Liver (tissue), 9 donors: ENCODE data around the gene ACTRT2. TPM values are rescaled to one million over a fixed set of nuclear protein-coding genes. Genes with fewer than 3 reads are reported as not detected.

Source experiments
- DNase-seq: peaks from one replicate; pipeline ENCODE4 v3.0.0-alpha.2; 2017; ENCODE audit warnings: low spot score
- H3K27ac ChIP-seq, 2 donors: one replicate each; pipeline ENCODE4 v1.7.0; 2013; ENCODE audit warnings: inconsistent platforms in 2 of 2, low read length in 2 of 2, control low read depth in 1 of 2, low read depth in 1 of 2, mild to moderate bottlenecking in 1 of 2
- H3K27me3 ChIP-seq, 4 donors: one replicate each; pipeline versions ENCODE4 v1.6.1 to v1.7.0; 2013; ENCODE audit warnings: low read length in 3 of 4, inconsistent platforms in 1 of 4, mild to moderate bottlenecking in 1 of 4, moderate library complexity in 1 of 4; ENCODE audit not compliant: control insufficient read depth in 4 of 4, insufficient read depth in 4 of 4
- H3K36me3 ChIP-seq, 4 donors: one replicate each; pipeline versions ENCODE4 v1.6.1 to v1.7.0; 2013; ENCODE audit warnings: low read length in 3 of 4, mild to moderate bottlenecking in 3 of 4, low read depth in 1 of 4, moderate library complexity in 1 of 4; ENCODE audit not compliant: control insufficient read depth in 4 of 4, insufficient read depth in 3 of 4
- H3K4me1 ChIP-seq, 4 donors: one replicate each; pipeline versions ENCODE4 v1.6.1 to v1.7.0; 2013; ENCODE audit warnings: low read length in 3 of 4, mild to moderate bottlenecking in 3 of 4, moderate library complexity in 1 of 4; ENCODE audit not compliant: control insufficient read depth in 4 of 4, insufficient read depth in 4 of 4
- H3K4me3 ChIP-seq, 3 donors: one replicate each; pipeline versions ENCODE4 v1.6.1 to v1.7.0; 2013; ENCODE audit warnings: low read length in 3 of 3, control low read depth in 1 of 3, low read depth in 1 of 3, mild to moderate bottlenecking in 1 of 3
- H3K9ac ChIP-seq, 2 donors: one replicate each; pipeline ENCODE4 v1.7.0; 2013; ENCODE audit warnings: low read length in 2 of 2, mild to moderate bottlenecking in 2 of 2, moderate library complexity in 2 of 2, control low read depth in 1 of 2, low read depth in 1 of 2
- H3K9me3 ChIP-seq, 4 donors: one replicate each; pipeline versions ENCODE4 v1.6.1 to v1.7.0; 2013; ENCODE audit warnings: low read length in 3 of 4; ENCODE audit not compliant: control insufficient read depth in 4 of 4
- EGR1 ChIP-seq, 2 donors: IDR thresholded peaks; 2 replicates each; pipeline ENCODE4 v1.6.1; 2016 to 2018; ENCODE audit warnings: antibody characterized with exemption in 2 of 2, low read depth in 2 of 2
- FOXA1 ChIP-seq: IDR thresholded peaks from 2 replicates; pipeline ENCODE4 v1.6.1; 2016; ENCODE audit warnings: antibody characterized with exemption
- FOXA2 ChIP-seq: IDR thresholded peaks from 2 replicates; pipeline ENCODE4 v1.6.1; 2016; ENCODE audit warnings: antibody characterized with exemption
- GABPA ChIP-seq, 2 donors: IDR thresholded peaks in 1 of 2; conservative IDR thresholded peaks in 1 of 2; 2 replicates each; pipeline ENCODE4 v1.6.1; 2016; ENCODE audit warnings: antibody characterized with exemption in 2 of 2, mild to moderate bottlenecking in 1 of 2, moderate library complexity in 1 of 2
- HNF4A ChIP-seq, 2 donors: conservative IDR thresholded peaks; 2 replicates each; pipeline ENCODE4 v1.6.1; 2016; ENCODE audit warnings: antibody characterized with exemption in 2 of 2, mild to moderate bottlenecking in 2 of 2
- HNF4G ChIP-seq: IDR thresholded peaks from 2 replicates; pipeline ENCODE4 v1.6.1; 2016; ENCODE audit warnings: antibody characterized with exemption
- JUND ChIP-seq, 2 donors: IDR thresholded peaks; 2 replicates each; pipeline ENCODE4 v1.6.1; 2016; ENCODE audit warnings: antibody characterized with exemption in 2 of 2
- NR2F2 ChIP-seq: IDR thresholded peaks from 2 replicates; pipeline ENCODE4 v1.6.1; 2016; ENCODE audit warnings: antibody characterized with exemption
- RAD21 ChIP-seq, 2 donors: IDR thresholded peaks; 2 replicates each; pipeline ENCODE4 v1.6.1; 2016; ENCODE audit warnings: antibody characterized with exemption in 2 of 2, mild to moderate bottlenecking in 2 of 2
- RXRA ChIP-seq, 2 donors: IDR thresholded peaks; 2 replicates each; pipeline ENCODE4 v1.6.1; 2017 to 2018; ENCODE audit warnings: antibody characterized with exemption in 2 of 2, mild to moderate bottlenecking in 1 of 2
- SP1 ChIP-seq: IDR thresholded peaks from 2 replicates; pipeline ENCODE4 v1.6.1; 2018; ENCODE audit warnings: antibody characterized with exemption, mild to moderate bottlenecking
- TAF1 ChIP-seq: conservative IDR thresholded peaks from 2 replicates; pipeline ENCODE4 v1.6.1; 2016; ENCODE audit warnings: antibody characterized with exemption, mild to moderate bottlenecking
- YY1 ChIP-seq: IDR thresholded peaks from 2 replicates; pipeline ENCODE4 v1.6.1; 2016; ENCODE audit warnings: antibody characterized with exemption, mild to moderate bottlenecking
- WGBS: extraction: QIAGEN DNeasy Blood & Tissue Kit; methylation state at CpG from one replicate; pipeline ENCODE4 v1.1.7; 2013; 5-methylcytosine and 5-hydroxymethylcytosine counted together
- polyA plus RNA-seq, 2 donors: library from polyadenylated mRNA; stranded (reverse) in 1 of 2; unstranded in 1 of 2; fragments of 200-250 nt in 1 of 2; fragments of >200 nt in 1 of 2; fragmentation: Nextera tagmentation in 1 of 2; extraction: Ambion mirVana in 1 of 2; gene quantifications; one replicate each; pipeline versions ENCODE4 v1.2.1 to v1.2.3, GENCODE V29; 2013 to 2015
- total RNA-seq, 2 donors: library from RNA; depleted of rRNA; stranded (reverse); fragments of >200 nt; gene quantifications; one replicate each; pipeline ENCODE4 v1.2.3, GENCODE V29; 2014
- TF ChIP-seq, protein P1 (sequence below): IDR thresholded peaks from 2 replicates; pipeline ENCODE4 v1.6.1; 2016; ENCODE audit warnings: antibody characterized with exemption, mild to moderate bottlenecking
- TF ChIP-seq, protein P2 (sequence below): IDR thresholded peaks from 2 replicates; pipeline ENCODE4 v1.6.1; 2016; ENCODE audit warnings: antibody characterized with exemption
- TF ChIP-seq, protein P3 (sequence below): IDR thresholded peaks from 2 replicates; pipeline ENCODE4 v1.6.1; 2016; ENCODE audit warnings: antibody characterized with exemption
- TF ChIP-seq, protein P4 (sequence below): fragments of 150-350 bp; IDR thresholded peaks from 2 replicates; pipeline ENCODE4 v1.5.1; 2017; ENCODE audit warnings: improper control_type of control experiment, low read depth, low read length; ENCODE audit not compliant: missing input control
- TF ChIP-seq, protein P5 (sequence below): IDR thresholded peaks from 2 replicates; pipeline ENCODE4 v1.6.1; 2016; ENCODE audit warnings: antibody characterized with exemption
- donor health status: healthy.
- donor health status: healthy.
- donor health status: healthy.
- donor health status: healthy.
- donor health status: healthy.

The ACTRT2 gene
- total and polyA plus RNA-seq, 4 donors: not detected

DNA sequence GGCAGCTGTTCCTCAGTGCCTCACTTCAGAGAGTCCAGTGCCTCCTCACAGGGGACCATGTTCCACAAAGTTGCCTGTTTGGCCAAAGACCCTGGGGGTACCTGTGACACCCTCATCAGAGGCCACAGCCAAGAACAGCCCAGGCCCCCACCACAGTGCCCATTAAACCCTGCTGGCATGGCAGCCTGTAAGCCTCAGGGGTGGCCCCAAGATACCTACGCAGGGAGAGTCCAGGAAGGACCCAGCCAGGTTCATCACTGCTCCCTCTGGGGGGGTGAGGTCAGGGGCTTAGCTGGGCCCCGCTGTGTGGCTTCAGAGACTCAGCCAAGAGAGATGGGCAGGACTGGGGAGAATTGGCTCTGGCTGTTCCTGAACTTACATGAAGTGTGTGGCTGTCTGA is 28.6 kb downstream of the ACTRT2 start:
- TF ChIP-seq RAD21 (IDR thresholded peaks at IDR 0.05): no peak
- TF ChIP-seq, protein P1, sequence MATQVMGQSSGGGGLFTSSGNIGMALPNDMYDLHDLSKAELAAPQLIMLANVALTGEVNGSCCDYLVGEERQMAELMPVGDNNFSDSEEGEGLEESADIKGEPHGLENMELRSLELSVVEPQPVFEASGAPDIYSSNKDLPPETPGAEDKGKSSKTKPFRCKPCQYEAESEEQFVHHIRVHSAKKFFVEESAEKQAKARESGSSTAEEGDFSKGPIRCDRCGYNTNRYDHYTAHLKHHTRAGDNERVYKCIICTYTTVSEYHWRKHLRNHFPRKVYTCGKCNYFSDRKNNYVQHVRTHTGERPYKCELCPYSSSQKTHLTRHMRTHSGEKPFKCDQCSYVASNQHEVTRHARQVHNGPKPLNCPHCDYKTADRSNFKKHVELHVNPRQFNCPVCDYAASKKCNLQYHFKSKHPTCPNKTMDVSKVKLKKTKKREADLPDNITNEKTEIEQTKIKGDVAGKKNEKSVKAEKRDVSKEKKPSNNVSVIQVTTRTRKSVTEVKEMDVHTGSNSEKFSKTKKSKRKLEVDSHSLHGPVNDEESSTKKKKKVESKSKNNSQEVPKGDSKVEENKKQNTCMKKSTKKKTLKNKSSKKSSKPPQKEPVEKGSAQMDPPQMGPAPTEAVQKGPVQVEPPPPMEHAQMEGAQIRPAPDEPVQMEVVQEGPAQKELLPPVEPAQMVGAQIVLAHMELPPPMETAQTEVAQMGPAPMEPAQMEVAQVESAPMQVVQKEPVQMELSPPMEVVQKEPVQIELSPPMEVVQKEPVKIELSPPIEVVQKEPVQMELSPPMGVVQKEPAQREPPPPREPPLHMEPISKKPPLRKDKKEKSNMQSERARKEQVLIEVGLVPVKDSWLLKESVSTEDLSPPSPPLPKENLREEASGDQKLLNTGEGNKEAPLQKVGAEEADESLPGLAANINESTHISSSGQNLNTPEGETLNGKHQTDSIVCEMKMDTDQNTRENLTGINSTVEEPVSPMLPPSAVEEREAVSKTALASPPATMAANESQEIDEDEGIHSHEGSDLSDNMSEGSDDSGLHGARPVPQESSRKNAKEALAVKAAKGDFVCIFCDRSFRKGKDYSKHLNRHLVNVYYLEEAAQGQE: no peak
- no peak for TF ChIP-seq FOXA1
- TF ChIP-seq NR2F2: no peak
- no peak for TF ChIP-seq RXRA (IDR thresholded peaks at IDR 0.05)
- no peak overlapping the region for H3K9ac ChIP-seq
- H3K27ac ChIP-seq: no peak overlapping the region
- WGBS: 81% methylated on average over 2 of the region's 2 CpGs
- no peaks in the 10 kb centered on the region for H3K4me1 ChIP-seq
- H3K36me3 ChIP-seq: no peaks in the 10 kb centered on the region
- no peak for DNase-seq
- peaks cover 0 to 4% (median 2%) of the 10 kb centered on the region in 4 donors for H3K9me3 ChIP-seq
- H3K4me3 ChIP-seq: no peak overlapping the region
- H3K27me3 ChIP-seq: peaks cover 0 to 4% (median 2%) of the 10 kb centered on the region in 4 donors

DNA sequence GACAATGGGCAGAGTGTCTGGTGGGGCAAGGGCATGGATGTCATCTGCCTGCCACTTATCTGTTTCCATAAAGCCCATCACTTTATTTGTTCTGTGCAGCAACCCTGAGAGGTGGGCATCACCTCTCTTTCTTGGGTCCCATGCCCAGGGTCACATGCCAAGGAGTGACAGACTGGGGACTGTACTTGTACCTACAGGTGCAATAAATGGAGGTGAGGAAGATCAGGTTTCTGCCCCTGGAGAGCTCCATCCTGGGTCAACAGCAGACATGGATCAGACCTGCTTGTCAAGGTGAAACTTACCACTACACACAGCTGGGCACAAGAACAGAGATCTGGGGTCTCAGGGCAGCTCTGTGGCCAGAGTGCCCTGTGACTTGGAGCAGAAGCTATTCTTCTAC is 29.3 kb downstream of the ACTRT2 start:
- Histone ChIP-seq H3K4me3 (no peak overlapping the region), H3K9ac (no peak overlapping the region), H3K9me3 (no peaks in the 10 kb centered on the region), H3K4me1 (no peaks in the 10 kb centered on the region), H3K27me3 (peaks cover 0 to 4% (median under 1%) of the 10 kb centered on the region in 4 donors), H3K36me3 (no peaks in the 10 kb centered on the region), H3K27ac (no peak overlapping the region)
- no peak for DNase-seq
- TF ChIP-seq HNF4G (no peak), JUND (IDR thresholded peaks at IDR 0.05) (no peak), RXRA (IDR thresholded peaks at IDR 0.05) (no peak), YY1 (no peak), FOXA1 (no peak), GABPA (IDR thresholded peaks at IDR 0.05 in 1 of 2, conservative IDR thresholded peaks at IDR 0.05 in 1 of 2) (no peak), SP1 (no peak), EGR1 (IDR thresholded peaks at IDR 0.05; ENCODE audit: low read depth in 2 of 2) (no peak), TAF1 (no peak), HNF4A (conservative IDR thresholded peaks at IDR 0.05) (no peak), RAD21 (IDR thresholded peaks at IDR 0.05) (no peak), FOXA2 (no peak)
- TF ChIP-seq, protein P2, sequence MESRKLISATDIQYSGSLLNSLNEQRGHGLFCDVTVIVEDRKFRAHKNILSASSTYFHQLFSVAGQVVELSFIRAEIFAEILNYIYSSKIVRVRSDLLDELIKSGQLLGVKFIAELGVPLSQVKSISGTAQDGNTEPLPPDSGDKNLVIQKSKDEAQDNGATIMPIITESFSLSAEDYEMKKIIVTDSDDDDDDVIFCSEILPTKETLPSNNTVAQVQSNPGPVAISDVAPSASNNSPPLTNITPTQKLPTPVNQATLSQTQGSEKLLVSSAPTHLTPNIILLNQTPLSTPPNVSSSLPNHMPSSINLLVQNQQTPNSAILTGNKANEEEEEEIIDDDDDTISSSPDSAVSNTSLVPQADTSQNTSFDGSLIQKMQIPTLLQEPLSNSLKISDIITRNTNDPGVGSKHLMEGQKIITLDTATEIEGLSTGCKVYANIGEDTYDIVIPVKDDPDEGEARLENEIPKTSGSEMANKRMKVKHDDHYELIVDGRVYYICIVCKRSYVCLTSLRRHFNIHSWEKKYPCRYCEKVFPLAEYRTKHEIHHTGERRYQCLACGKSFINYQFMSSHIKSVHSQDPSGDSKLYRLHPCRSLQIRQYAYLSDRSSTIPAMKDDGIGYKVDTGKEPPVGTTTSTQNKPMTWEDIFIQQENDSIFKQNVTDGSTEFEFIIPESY: no peak
- TF ChIP-seq, protein P3, sequence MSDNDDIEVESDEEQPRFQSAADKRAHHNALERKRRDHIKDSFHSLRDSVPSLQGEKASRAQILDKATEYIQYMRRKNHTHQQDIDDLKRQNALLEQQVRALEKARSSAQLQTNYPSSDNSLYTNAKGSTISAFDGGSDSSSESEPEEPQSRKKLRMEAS: no peak
- TF ChIP-seq, protein P4, sequence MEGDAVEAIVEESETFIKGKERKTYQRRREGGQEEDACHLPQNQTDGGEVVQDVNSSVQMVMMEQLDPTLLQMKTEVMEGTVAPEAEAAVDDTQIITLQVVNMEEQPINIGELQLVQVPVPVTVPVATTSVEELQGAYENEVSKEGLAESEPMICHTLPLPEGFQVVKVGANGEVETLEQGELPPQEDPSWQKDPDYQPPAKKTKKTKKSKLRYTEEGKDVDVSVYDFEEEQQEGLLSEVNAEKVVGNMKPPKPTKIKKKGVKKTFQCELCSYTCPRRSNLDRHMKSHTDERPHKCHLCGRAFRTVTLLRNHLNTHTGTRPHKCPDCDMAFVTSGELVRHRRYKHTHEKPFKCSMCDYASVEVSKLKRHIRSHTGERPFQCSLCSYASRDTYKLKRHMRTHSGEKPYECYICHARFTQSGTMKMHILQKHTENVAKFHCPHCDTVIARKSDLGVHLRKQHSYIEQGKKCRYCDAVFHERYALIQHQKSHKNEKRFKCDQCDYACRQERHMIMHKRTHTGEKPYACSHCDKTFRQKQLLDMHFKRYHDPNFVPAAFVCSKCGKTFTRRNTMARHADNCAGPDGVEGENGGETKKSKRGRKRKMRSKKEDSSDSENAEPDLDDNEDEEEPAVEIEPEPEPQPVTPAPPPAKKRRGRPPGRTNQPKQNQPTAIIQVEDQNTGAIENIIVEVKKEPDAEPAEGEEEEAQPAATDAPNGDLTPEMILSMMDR: no peak
- TF ChIP-seq, protein P1: no peak
- TF ChIP-seq, protein P5, sequence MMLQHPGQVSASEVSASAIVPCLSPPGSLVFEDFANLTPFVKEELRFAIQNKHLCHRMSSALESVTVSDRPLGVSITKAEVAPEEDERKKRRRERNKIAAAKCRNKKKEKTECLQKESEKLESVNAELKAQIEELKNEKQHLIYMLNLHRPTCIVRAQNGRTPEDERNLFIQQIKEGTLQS: no peak
